H1 (cell line): ENCODE results near the gene PROM2. TPM values are rescaled to one million over a fixed set of nuclear protein-coding genes. Genes with fewer than 3 reads are reported as not detected.

Experiments
- CTCF ChIA-PET: fragments of 300-600 bp; sonication (Branson Sonifier 250); formaldehyde crosslinking; loops from one replicate; lab custom pipeline; 2021; ENCODE audit not compliant: partially characterized antibody; lab: Charles Lee
- POLR2A ChIA-PET: fragments of 300-600 bp; sonication (Branson Sonifier 250); formaldehyde crosslinking; loops from one replicate; lab custom pipeline; 2021; ENCODE audit warnings: inconsistent platforms; ENCODE audit not compliant: partially characterized antibody; lab: Charles Lee
- DNase-seq, 2 experiments: peaks; one replicate each; pipeline versions ENCODE4 v3.0.0 to v3.0.0-alpha.2; 2010 to 2022; ENCODE audit warnings: low spot score in 2 of 2, low read depth in 1 of 2, mixed read lengths in 1 of 2
- FAIRE-seq: peaks from 2 replicates; lab custom pipeline; 2011; peaks lifted over from hg19 to GRCh38; lab: Jason Lieb, UNC
- H2AFZ ChIP-seq: 2 replicates; pipeline ENCODE4 v1.8.1; 2012; ENCODE audit warnings: low read length, inconsistent platforms
- H2AK5ac ChIP-seq: 2 replicates; pipeline ENCODE4 v1.6.1; 2013; ENCODE audit warnings: low read depth, low read length
- H2BK120ac ChIP-seq: replicated peaks from 2 replicates; pipeline ENCODE3; 2013; ENCODE audit warnings: low read depth, low read length, inconsistent platforms
- H2BK12ac ChIP-seq: 2 replicates; pipeline ENCODE4 v1.6.1; 2013; ENCODE audit warnings: low read depth, low read length
- H2BK15ac ChIP-seq: 2 replicates; pipeline ENCODE4 v1.6.1; 2013; ENCODE audit warnings: low read length
- H2BK20ac ChIP-seq: 2 replicates; pipeline ENCODE4 v1.6.1; 2013; ENCODE audit warnings: low read length
- H2BK5ac ChIP-seq: 2 replicates; pipeline ENCODE4 v1.6.1; 2013; ENCODE audit warnings: low read depth, low read length
- H3K14ac ChIP-seq: 2 replicates; pipeline ENCODE4 v1.6.1; 2013; ENCODE audit warnings: inconsistent platforms; ENCODE audit not compliant: insufficient read length
- H3K18ac ChIP-seq: 2 replicates; pipeline ENCODE4 v1.6.1; 2013; ENCODE audit warnings: low read length; ENCODE audit errors: extremely low read depth
- H3K23ac ChIP-seq: 2 replicates; pipeline ENCODE4 v1.6.1; 2013; ENCODE audit warnings: inconsistent platforms; ENCODE audit not compliant: insufficient read length
- H3K23me2 ChIP-seq: 2 replicates; pipeline ENCODE4 v1.6.1; 2013; ENCODE audit warnings: low read depth, low read length
- H3K27ac ChIP-seq: 2 replicates; pipeline ENCODE4 v1.6.1; 2011; ENCODE audit warnings: low read depth, low read length, inconsistent platforms
- H3K27me3 ChIP-seq, 4 experiments: replicated peaks in 1 of 4; 1 replicate in 1 of 4; 2 replicates in 3 of 4; pipeline versions ENCODE4 v1.6.1 to v1.8.1; 2011 to 2013; ENCODE audit warnings: low read length in 3 of 4, mild to moderate bottlenecking in 3 of 4, inconsistent platforms in 2 of 4, mixed read lengths in 2 of 4, moderate library complexity in 1 of 4; ENCODE audit not compliant: control insufficient read depth in 3 of 4, insufficient read depth in 3 of 4; ENCODE audit errors: extremely low read depth in 1 of 4
- H3K36me3 ChIP-seq, 4 experiments: 2 replicates each; pipeline versions ENCODE4 v1.6.1 to v1.8.1; 2011 to 2013; ENCODE audit warnings: mild to moderate bottlenecking in 4 of 4, low read length in 3 of 4, moderate library complexity in 2 of 4, control low read depth in 1 of 4, inconsistent platforms in 1 of 4; ENCODE audit not compliant: insufficient read depth in 4 of 4, control insufficient read depth in 2 of 4
- H3K4ac ChIP-seq: replicated peaks from 2 replicates; pipeline ENCODE3; 2013; ENCODE audit warnings: low read length, low read depth, mixed read lengths, inconsistent platforms; ENCODE audit not compliant: insufficient read length
- H3K4me1 ChIP-seq, 4 experiments: replicated peaks in 1 of 4; 1 replicate in 1 of 4; 2 replicates in 3 of 4; pipeline versions ENCODE4 v1.6.1 to v1.8.1; 2011 to 2013; ENCODE audit warnings: low read length in 3 of 4, inconsistent platforms in 2 of 4, mixed read lengths in 1 of 4; ENCODE audit not compliant: insufficient read depth in 4 of 4, control insufficient read depth in 3 of 4
- H3K4me2 ChIP-seq, 2 experiments: 2 replicates each; pipeline versions ENCODE4 v1.6.1 to v1.8.1; 2011 to 2013; ENCODE audit warnings: low read depth in 2 of 2, low read length in 2 of 2, control low read depth in 1 of 2, inconsistent platforms in 1 of 2, mild to moderate bottlenecking in 1 of 2; ENCODE audit not compliant: insufficient read depth in 1 of 2
- H3K4me3 ChIP-seq, 4 experiments: fragments of 200-600, 300-600 bp in 1 of 4; sonication (generic), shearing (Covaris generic), sonication (Bioruptor Twin) in 1 of 4; 2 replicates each; pipeline versions ENCODE4 v1.5.1 to v1.8.1; 2011 to 2016; ENCODE audit warnings: low read length in 4 of 4, low read depth in 3 of 4, control low read depth in 2 of 4, inconsistent platforms in 2 of 4, mild to moderate bottlenecking in 2 of 4, mixed read lengths in 1 of 4, moderate library complexity in 1 of 4; ENCODE audit not compliant: insufficient read depth in 2 of 4; ENCODE audit errors: extremely low read depth in 1 of 4
- H3K56ac ChIP-seq: replicated peaks from 2 replicates; pipeline ENCODE3; 2013; ENCODE audit warnings: low read depth, mild to moderate bottlenecking, mixed read lengths, low read length, inconsistent platforms; ENCODE audit not compliant: insufficient read length
- H3K79me1 ChIP-seq: 2 replicates; pipeline ENCODE4 v1.6.1; 2013; ENCODE audit warnings: low read depth, low read length, control low read depth
- H3K79me2 ChIP-seq, 2 experiments: 2 replicates each; pipeline versions ENCODE4 v1.6.1 to v1.8.1; 2012 to 2013; ENCODE audit warnings: low read length in 2 of 2, mild to moderate bottlenecking in 2 of 2, inconsistent platforms in 1 of 2; ENCODE audit not compliant: insufficient read depth in 2 of 2, control insufficient read depth in 1 of 2
- H3K9ac ChIP-seq, 4 experiments: replicated peaks in 1 of 4; 1 replicate in 1 of 4; 2 replicates in 3 of 4; pipeline versions ENCODE4 v1.6.1 to v1.8.1; 2011 to 2013; ENCODE audit warnings: low read depth in 3 of 4, low read length in 3 of 4, control low read depth in 2 of 4, mild to moderate bottlenecking in 2 of 4, moderate library complexity in 2 of 4, inconsistent platforms in 1 of 4; ENCODE audit errors: extremely low read depth in 1 of 4
- H3K9me3 ChIP-seq, 2 experiments: 2 replicates each; pipeline versions ENCODE4 v1.6.1 to v1.8.1; 2012 to 2013; ENCODE audit warnings: mild to moderate bottlenecking in 2 of 2, moderate library complexity in 2 of 2, control low read depth in 1 of 2, inconsistent platforms in 1 of 2, low read depth in 1 of 2, low read length in 1 of 2, mixed read lengths in 1 of 2; ENCODE audit not compliant: insufficient read depth in 2 of 2
- H4K20me1 ChIP-seq, 2 experiments: replicated peaks in 1 of 2; 2 replicates each; pipeline versions ENCODE3 to v1.8.1; 2011 to 2013; ENCODE audit warnings: inconsistent platforms in 2 of 2, low read length in 2 of 2, mild to moderate bottlenecking in 1 of 2; ENCODE audit not compliant: insufficient read depth in 2 of 2, control insufficient read depth in 1 of 2
- H4K5ac ChIP-seq: 2 replicates; pipeline ENCODE4 v1.6.1; 2013; ENCODE audit warnings: low read length, low read depth, mixed read lengths, inconsistent platforms; ENCODE audit not compliant: insufficient read length
- H4K8ac ChIP-seq: 2 replicates; pipeline ENCODE4 v1.8.0; 2013; ENCODE audit warnings: mild to moderate bottlenecking, moderate library complexity, low read length, inconsistent platforms; ENCODE audit not compliant: insufficient read depth; ENCODE audit errors: extremely low read depth
- H4K91ac ChIP-seq: replicated peaks from 2 replicates; pipeline ENCODE3; 2013; ENCODE audit warnings: low read length, mixed read lengths, inconsistent platforms; ENCODE audit not compliant: insufficient read length
- ATF2 ChIP-seq: IDR thresholded peaks from 2 replicates; pipeline ENCODE4 v1.6.1; 2012; ENCODE audit warnings: low read length, inconsistent platforms
- BACH1 ChIP-seq: IDR thresholded peaks from 2 replicates; pipeline ENCODE4 v1.6.1; 2012; ENCODE audit warnings: low read length, improper control_type of control experiment
- BCL11A ChIP-seq, 2 experiments: IDR thresholded peaks; one replicate each; pipeline ENCODE4 v1.6.1; 2011; ENCODE audit warnings: low read depth in 2 of 2, low read length in 2 of 2, mild to moderate bottlenecking in 2 of 2
- SIX5 ChIP-seq: IDR thresholded peaks from 2 replicates; pipeline ENCODE4 v1.6.1; 2011; ENCODE audit warnings: mild to moderate bottlenecking, low read depth, low read length
- SP1 ChIP-seq: IDR thresholded peaks from 2 replicates; pipeline ENCODE4 v1.6.1; 2011; ENCODE audit warnings: low read depth, low read length
- SRF ChIP-seq: IDR thresholded peaks from 2 replicates; pipeline ENCODE4 v1.6.1; 2011; ENCODE audit warnings: mild to moderate bottlenecking, low read depth, low read length, moderate library complexity
- ZNF274 ChIP-seq: IDR thresholded peaks from 2 replicates; pipeline ENCODE4 v1.7.0; 2012; ENCODE audit warnings: low read length, borderline replicate concordance; ENCODE audit errors: extremely low read depth
- WGBS, 2 experiments: shearing (Covaris generic) in 1 of 2; methylation state at CpG; one replicate each; pipeline versions ENCODE4 v1.1.6 to v1.1.7; 2013 to 2015; ENCODE audit warnings: low lambda C conversion rate in 2 of 2, mixed read lengths in 2 of 2, inconsistent platforms in 1 of 2, low coverage in 1 of 2, missing lambda C conversion rate in 1 of 2; ENCODE audit not compliant: insufficient replicate concordance in 2 of 2, insufficient coverage in 1 of 2, insufficient read length in 1 of 2; ENCODE audit errors: extremely low coverage in 1 of 2, missing lambda C conversion rate in 1 of 2; 5-methylcytosine and 5-hydroxymethylcytosine counted together
- polyA plus RNA-seq, 7 experiments: library from polyadenylated mRNA; depleted of rRNA in 3 of 7; stranded (reverse) in 5 of 7; unstranded in 2 of 7; fragments of >200 nt in 5 of 7; fragments of 200-250 nt in 2 of 7; gene quantifications; 1 replicate in 5 of 7; 2 replicates in 1 of 7; 4 replicates in 1 of 7; pipeline versions ENCODE4 v1.2.1 to v1.2.3, GENCODE V29; 2011 to 2013; ENCODE audit warnings: missing spikeins in 2 of 7, mixed read lengths in 2 of 7
- total RNA-seq: library from RNA; stranded (reverse); fragmentation: NEBNext Ultra II Directional; extraction: Animal tissue kit (Norgen Biotek cat#: 25700); gene quantifications from 2 replicates; pipeline ENCODE4 v1.2.1, GENCODE V29; 2021
- TF ChIP-seq, protein P1 (sequence below): IDR thresholded peaks from 2 replicates; pipeline ENCODE4 v1.6.1; 2011; ENCODE audit warnings: low read depth, mild to moderate bottlenecking, low read length; ENCODE audit not compliant: insufficient read depth

The PROM2 gene
- total and polyA plus RNA-seq, 2 of the 8 experiments (the other 6 are each of a cell fraction or from before 2014, with no cell fraction given) = 1.6 to 3.8 TPM

DNA sequence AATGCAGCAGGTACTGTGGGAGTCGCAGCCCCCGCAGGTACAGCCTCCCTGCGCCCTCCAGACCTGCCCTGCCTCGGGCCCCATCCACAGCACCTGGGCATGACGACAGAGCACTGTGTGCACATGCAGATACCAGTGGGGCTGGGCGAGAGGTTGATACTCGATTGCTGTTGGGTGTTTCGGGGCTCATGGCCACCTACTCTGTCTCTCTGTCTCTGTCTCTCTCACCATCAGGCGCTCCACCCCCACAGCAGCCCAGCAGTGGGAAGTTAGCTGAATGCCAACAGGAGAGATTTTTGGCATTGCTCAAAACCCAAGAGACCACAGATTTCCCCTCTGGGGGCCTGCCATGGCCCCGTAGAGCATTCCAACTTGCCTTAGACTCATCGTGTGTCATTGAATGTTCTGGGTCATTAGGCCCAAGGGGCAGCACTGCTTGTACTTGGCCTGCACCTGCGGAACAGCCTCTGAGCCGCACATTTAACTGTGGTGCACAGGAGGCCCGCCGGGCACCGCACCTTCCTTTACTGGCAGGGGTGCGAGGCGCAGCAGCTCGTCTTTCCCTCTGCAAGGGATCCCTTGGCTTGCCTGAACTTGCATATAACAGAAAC is 41.7 kb downstream of the PROM2 start:
- POLR2A ChIA-PET = no interaction called here
- peaks cover 70 to 97% of the 10 kb centered on the region in 2 experiments for H3K9me3 ChIP-seq
- no peak overlapping the region for H2BK12ac ChIP-seq
- H3K4me2 ChIP-seq = no peak overlapping the region
- H3K14ac ChIP-seq = no peak overlapping the region
- H3K4me1 ChIP-seq = no peaks in the 10 kb centered on the region; a peak in 1 of 7 replicates
- DNase-seq (no peak), FAIRE-seq (no peak)
- no peak overlapping the region for H4K8ac ChIP-seq
- no peak overlapping the region for H3K18ac ChIP-seq
- TF ChIP-seq BACH1 = no peak
- TF ChIP-seq, protein P1, sequence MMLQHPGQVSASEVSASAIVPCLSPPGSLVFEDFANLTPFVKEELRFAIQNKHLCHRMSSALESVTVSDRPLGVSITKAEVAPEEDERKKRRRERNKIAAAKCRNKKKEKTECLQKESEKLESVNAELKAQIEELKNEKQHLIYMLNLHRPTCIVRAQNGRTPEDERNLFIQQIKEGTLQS = no peak
- TF ChIP-seq ZNF274 = no peak
- no peak for TF ChIP-seq BCL11A (IDR thresholded peaks at IDR 0.05; ENCODE audit: low read depth in 2 of 2, low read length in 2 of 2)
- no peak for TF ChIP-seq ATF2
- TF ChIP-seq SRF = no peak
- TF ChIP-seq SIX5 = no peak
- no peak for TF ChIP-seq SP1
- no peak overlapping the region for H2BK15ac ChIP-seq
- H3K4me3 ChIP-seq = no peak overlapping the region
- no peak overlapping the region for H3K23ac ChIP-seq
- no peak overlapping the region for H3K4ac ChIP-seq
- H3K9ac ChIP-seq = no peak overlapping the region
- H4K91ac ChIP-seq = no peak overlapping the region
- H3K27ac ChIP-seq = no peak overlapping the region
- no peaks in the 10 kb centered on the region for H4K20me1 ChIP-seq
- H4K5ac ChIP-seq = no peak overlapping the region
- no peak overlapping the region for H2AFZ ChIP-seq
- H2BK20ac ChIP-seq = no peak overlapping the region
- CTCF ChIA-PET = no interaction called here
- 81% methylated on average over 18 of the region's 19 CpGs; no CpG with 5 or more reads in 1 of the 2 experiments for WGBS, 2 experiments
- H3K56ac ChIP-seq = no peak overlapping the region
- no peak overlapping the region for H2BK5ac ChIP-seq
- H3K27me3 ChIP-seq = no peaks in the 10 kb centered on the region
- H2BK120ac ChIP-seq = no peak overlapping the region
- H3K23me2 ChIP-seq = no peaks in the 10 kb centered on the region; the same call in 1 of the 2 replicates
- no peaks in the 10 kb centered on the region for H3K79me2 ChIP-seq
- no peaks in the 10 kb centered on the region for H3K36me3 ChIP-seq
- no peak overlapping the region for H2AK5ac ChIP-seq
- no peaks in the 10 kb centered on the region for H3K79me1 ChIP-seq
